Kidney (tissue), 14 donors: ENCODE measurements around the gene ST14. TPM values are rescaled to one million over a fixed set of nuclear protein-coding genes. Genes with fewer than 3 reads are reported as not detected.

Experiments
- DNase-seq, 5 donors: peaks; one replicate each; pipeline ENCODE4 v3.0.0-alpha.2; 2013 to 2020
- FAIRE-seq: peaks from 2 replicates; lab custom pipeline; 2012; peaks lifted over from hg19 to GRCh38; lab: Jason Lieb, UNC
- H3K27ac ChIP-seq, 2 donors: one replicate each; pipeline ENCODE4 v1.7.0; 2013; ENCODE audit warnings: low read depth in 2 of 2, low read length in 2 of 2, inconsistent platforms in 1 of 2
- H3K27me3 ChIP-seq: one replicate; pipeline ENCODE4 v1.7.1; 2013; ENCODE audit warnings: low read length, inconsistent platforms; ENCODE audit not compliant: control insufficient read depth, insufficient read depth
- H3K36me3 ChIP-seq, 3 donors: one replicate each; pipeline versions ENCODE4 v1.7.0 to v1.7.1; 2013; ENCODE audit warnings: low read length in 3 of 3, control low read depth in 1 of 3, inconsistent platforms in 1 of 3; ENCODE audit not compliant: insufficient read depth in 3 of 3, control insufficient read depth in 2 of 3
- H3K4me1 ChIP-seq, 3 donors: one replicate each; pipeline versions ENCODE4 v1.7.0 to v1.7.1; 2013; ENCODE audit warnings: low read length in 3 of 3, inconsistent platforms in 1 of 3, low read depth in 1 of 3; ENCODE audit not compliant: control insufficient read depth in 2 of 3, insufficient read depth in 2 of 3
- H3K4me3 ChIP-seq, 3 donors: one replicate each; pipeline versions ENCODE4 v1.7.0 to v1.8.1; 2013; ENCODE audit warnings: low read length in 3 of 3, control low read depth in 1 of 3, inconsistent platforms in 1 of 3
- H3K9ac ChIP-seq, 3 donors: one replicate each; pipeline versions ENCODE4 v1.7.0 to v1.7.1; 2013; ENCODE audit warnings: low read length in 3 of 3, control low read depth in 1 of 3, inconsistent platforms in 1 of 3
- H3K9me3 ChIP-seq, 3 donors: one replicate each; pipeline versions ENCODE4 v1.7.0 to v1.7.1; 2013; ENCODE audit warnings: low read length in 3 of 3, control low read depth in 1 of 3, inconsistent platforms in 1 of 3; ENCODE audit not compliant: control insufficient read depth in 2 of 3, insufficient read depth in 1 of 3
- intact Hi-C: fragments of 100-400 bp; cut with DNase I; formaldehyde crosslinking; loops from one replicate; pipeline ENCODE4 v1.11.1; 2022
- polyA plus RNA-seq: library from polyadenylated mRNA; stranded (reverse); fragments of 350-450 nt; fragmentation: Illumina TruSeq; extraction: RNeasy Lipid Tissue Mini Kit (QIAGEN cat#74804); gene quantifications from one replicate; pipeline ENCODE4 v1.2.3, GENCODE V29; 2014; ENCODE audit warnings: low read depth, low replicate concordance; ENCODE audit not compliant: insufficient read depth
- total RNA-seq: library from RNA; stranded (reverse); fragmentation: NEBNext Ultra II Directional; extraction: Animal tissue kit (Norgen Biotek cat#: 25700); gene quantifications from one replicate; pipeline ENCODE4 v1.2.1, GENCODE V29; 2021
- TF ChIP-seq, protein P1 (sequence below): IDR thresholded peaks from 3 replicates; pipeline ENCODE4 v1.5.1; 2012; ENCODE audit warnings: mild to moderate bottlenecking, moderate library complexity, borderline replicate concordance; ENCODE audit not compliant: insufficient read depth; ENCODE audit errors: extremely low read depth
- donor health status: control.
- donor health status: control.
- donor health status: control.
- donor health status: control.
- donor health status: control.
- donor health status: DM: yes; HTN: yes; CAD: no.
- donor health status: Normal renal cell carcinoma (clear cell type).

The ST14 gene
- total and polyA plus RNA-seq, 2 donors from 2014 or later = 59.3 to 139 TPM

DNA sequence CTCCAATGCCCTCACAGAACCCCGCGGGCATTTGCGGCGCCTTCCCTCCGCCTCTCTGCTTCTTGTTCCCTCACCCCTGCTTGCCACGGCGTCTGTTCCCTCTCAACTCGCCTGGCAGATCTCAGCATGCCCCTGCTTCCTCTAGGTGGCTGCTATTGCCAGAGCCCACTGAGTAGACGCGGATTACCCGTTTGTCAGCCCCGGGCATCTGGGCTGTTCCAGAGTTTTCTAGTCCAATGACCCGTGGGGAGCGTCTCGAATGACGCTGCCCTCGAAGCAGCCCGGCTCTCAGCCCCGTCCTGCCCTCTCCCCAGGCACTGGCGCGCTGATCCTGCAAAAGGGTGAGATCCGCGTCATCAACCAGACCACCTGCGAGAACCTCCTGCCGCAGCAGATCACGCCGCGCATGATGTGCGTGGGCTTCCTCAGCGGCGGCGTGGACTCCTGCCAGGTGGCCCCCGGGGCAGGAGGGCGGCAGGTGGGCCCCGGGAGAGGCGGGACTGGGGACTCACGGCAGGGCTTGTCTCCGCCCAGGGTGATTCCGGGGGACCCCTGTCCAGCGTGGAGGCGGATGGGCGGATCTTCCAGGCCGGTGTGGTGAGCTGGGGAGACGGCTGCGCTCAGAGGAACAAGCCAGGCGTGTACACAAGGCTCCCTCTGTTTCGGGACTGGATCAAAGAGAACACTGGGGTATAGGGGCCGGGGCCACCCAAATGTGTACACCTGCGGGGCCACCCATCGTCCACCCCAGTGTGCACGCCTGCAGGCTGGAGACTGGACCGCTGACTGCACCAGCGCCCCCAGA is 49.7 kb downstream of the ST14 start:
- TF ChIP-seq, protein P1, sequence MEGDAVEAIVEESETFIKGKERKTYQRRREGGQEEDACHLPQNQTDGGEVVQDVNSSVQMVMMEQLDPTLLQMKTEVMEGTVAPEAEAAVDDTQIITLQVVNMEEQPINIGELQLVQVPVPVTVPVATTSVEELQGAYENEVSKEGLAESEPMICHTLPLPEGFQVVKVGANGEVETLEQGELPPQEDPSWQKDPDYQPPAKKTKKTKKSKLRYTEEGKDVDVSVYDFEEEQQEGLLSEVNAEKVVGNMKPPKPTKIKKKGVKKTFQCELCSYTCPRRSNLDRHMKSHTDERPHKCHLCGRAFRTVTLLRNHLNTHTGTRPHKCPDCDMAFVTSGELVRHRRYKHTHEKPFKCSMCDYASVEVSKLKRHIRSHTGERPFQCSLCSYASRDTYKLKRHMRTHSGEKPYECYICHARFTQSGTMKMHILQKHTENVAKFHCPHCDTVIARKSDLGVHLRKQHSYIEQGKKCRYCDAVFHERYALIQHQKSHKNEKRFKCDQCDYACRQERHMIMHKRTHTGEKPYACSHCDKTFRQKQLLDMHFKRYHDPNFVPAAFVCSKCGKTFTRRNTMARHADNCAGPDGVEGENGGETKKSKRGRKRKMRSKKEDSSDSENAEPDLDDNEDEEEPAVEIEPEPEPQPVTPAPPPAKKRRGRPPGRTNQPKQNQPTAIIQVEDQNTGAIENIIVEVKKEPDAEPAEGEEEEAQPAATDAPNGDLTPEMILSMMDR = no peak
- Histone ChIP-seq H3K36me3 (peaks cover 0 to 4% (median 0%) of the 10 kb centered on the region in 3 donors), H3K9ac (no peak overlapping the region), H3K4me3 (no peak overlapping the region), H3K27me3 (no peaks in the 10 kb centered on the region), H3K9me3 (no peaks in the 10 kb centered on the region), H3K27ac (no peak overlapping the region), H3K4me1 (peaks cover 0 to 2% (median 0%) of the 10 kb centered on the region in 3 donors)
- intact Hi-C loops = no loop called here
- FAIRE-seq (no peak), DNase-seq (peak; percentile 57 to 73 (median 66))

DNA sequence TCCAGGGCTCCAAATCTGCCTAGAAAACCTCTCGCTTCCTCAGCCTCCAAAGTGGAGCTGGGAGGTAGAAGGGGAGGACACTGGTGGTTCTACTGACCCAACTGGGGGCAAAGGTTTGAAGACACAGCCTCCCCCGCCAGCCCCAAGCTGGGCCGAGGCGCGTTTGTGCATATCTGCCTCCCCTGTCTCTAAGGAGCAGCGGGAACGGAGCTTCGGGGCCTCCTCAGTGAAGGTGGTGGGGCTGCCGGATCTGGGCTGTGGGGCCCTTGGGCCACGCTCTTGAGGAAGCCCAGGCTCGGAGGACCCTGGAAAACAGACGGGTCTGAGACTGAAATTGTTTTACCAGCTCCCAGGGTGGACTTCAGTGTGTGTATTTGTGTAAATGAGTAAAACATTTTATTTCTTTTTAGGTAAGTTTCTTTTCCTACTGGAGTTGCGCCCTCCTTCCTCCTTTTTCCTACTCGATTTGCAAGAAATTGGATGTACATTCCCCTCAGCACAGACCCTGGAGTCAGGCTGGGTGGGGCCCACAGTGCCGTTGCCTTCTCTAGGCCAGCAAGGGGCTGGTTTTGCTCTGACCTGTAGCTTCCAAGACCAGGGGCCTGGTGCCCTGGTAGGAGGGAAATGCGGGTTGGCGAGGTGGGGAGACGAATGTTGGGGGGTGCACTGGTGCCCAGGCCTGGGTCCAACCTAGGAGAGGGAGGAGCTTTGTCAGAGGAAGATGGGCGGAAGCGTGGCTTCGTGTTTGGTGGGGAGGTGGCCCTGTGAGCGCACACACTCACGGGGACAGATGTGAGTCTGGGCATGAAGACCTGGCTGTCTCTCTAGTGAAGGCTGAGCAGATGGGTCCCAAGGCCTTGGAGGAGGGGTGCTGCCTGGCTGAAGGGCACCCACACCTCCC is 50.6 kb downstream of the ST14 start:
- DNase-seq (peak in 3 of 5 donors; percentile 9 to 55 (median 37)), FAIRE-seq (no peak)
- no peak overlapping the region for H3K4me3 ChIP-seq
- no peaks in the 10 kb centered on the region for H3K9me3 ChIP-seq
- no peak overlapping the region for H3K9ac ChIP-seq
- intact Hi-C loops = no loop called here
- H3K27ac ChIP-seq = no peak overlapping the region
- no peaks in the 10 kb centered on the region for H3K27me3 ChIP-seq
- H3K4me1 ChIP-seq = peaks cover 0 to 2% (median 0%) of the 10 kb centered on the region in 3 donors
- H3K36me3 ChIP-seq = peaks cover 0 to 4% (median 0%) of the 10 kb centered on the region in 3 donors
- TF ChIP-seq, protein P1 = no peak

DNA sequence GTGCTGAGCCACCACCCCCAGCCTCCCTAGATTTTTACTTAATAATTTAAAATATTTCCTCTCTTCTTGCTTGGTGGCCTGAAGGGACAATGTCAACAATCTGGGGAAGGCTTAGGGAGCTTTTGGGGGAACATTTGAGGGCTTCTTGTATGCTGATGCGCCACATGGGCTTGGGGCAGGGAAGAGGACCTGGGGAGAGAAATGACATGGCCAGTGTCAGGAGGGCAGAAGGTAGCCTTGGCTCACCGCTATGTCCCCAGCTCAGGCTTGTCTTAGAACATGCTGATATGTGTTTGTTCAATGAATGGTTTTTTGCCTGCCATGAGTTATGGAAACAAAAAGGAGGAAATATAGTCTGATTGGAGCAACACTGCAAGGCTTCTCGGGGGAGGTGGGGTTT is 51.6 kb downstream of the ST14 start:
- TF ChIP-seq, protein P1 = no peak

More for the DNA sequence above, 51.6 kb downstream of the ST14 start:
- intact Hi-C loops = no loop called here
- Histone ChIP-seq H3K36me3 (peaks cover 0 to 4% (median 0%) of the 10 kb centered on the region in 3 donors), H3K4me1 (peaks cover 0 to 2% (median 0%) of the 10 kb centered on the region in 3 donors), H3K27ac (no peak overlapping the region), H3K4me3 (no peak overlapping the region), H3K9me3 (no peaks in the 10 kb centered on the region), H3K9ac (no peak overlapping the region), H3K27me3 (no peaks in the 10 kb centered on the region)
- DNase-seq = peak in 3 of 5 donors; percentile 5 to 13 (median 7)
- no peak for FAIRE-seq
